GM12878 (cell line): ENCODE measurements around the gene SMCO1. TPM values are rescaled to one million over a fixed set of nuclear protein-coding genes. Genes with fewer than 3 reads are reported as not detected.
A peak's percentile ranks its signal among the peaks of the same experiment; 100 is the strongest.
"Not testable (repeated sequence)": the region's sequence is repeated elsewhere in the genome, so short reads cannot be mapped to it uniquely, and the experiment has no call there.

ENCODE experiments used
- ATAC-seq: fragments of 200-7000 bp; cut with Tn5 transposase; 3 replicates; pipeline ENCODE4 v1.9.1; 2020; ENCODE audit warnings: mild to moderate bottlenecking, moderate library complexity
- BruUV-seq: library from RNA; stranded (reverse); fragments of 400-500 nt; replicated peaks from 2 replicates; lab custom pipeline; 2021; lab: Mats Ljungman, UMichigan
- CTCF ChIA-PET: fragments of 300-600 bp; sonication (Branson Sonifier 250); formaldehyde crosslinking; extraction: SDS; loops from one replicate; lab custom pipeline; 2021; ENCODE audit warnings: inconsistent platforms; lab: Yijun Ruan, JAX
- POLR2A ChIA-PET: fragments of 350-600 bp; formaldehyde crosslinking; extraction: SDS; loops from one replicate; lab custom pipeline; 2021; ENCODE audit warnings: inconsistent platforms; lab: Charles Lee
- RAD21 ChIA-PET: fragments of 300-600 bp; sonication (Branson Sonifier 250); formaldehyde crosslinking; loops from one replicate; lab custom pipeline; 2023; ENCODE audit warnings: antibody characterized with exemption; ENCODE audit not compliant: unreplicated experiment; lab: Charles Lee
- SMC1A ChIA-PET: fragments of 300-600 bp; sonication (Branson Sonifier 250); formaldehyde crosslinking; loops from one replicate; lab custom pipeline; 2023; ENCODE audit not compliant: unreplicated experiment, uncharacterized antibody; lab: Charles Lee
- DNase-seq: peaks from one replicate; pipeline ENCODE4 v3.0.0-alpha.2; 2011; ENCODE audit warnings: low read depth, low spot score
- FAIRE-seq: peaks from 3 replicates; lab custom pipeline; 2011; peaks lifted over from hg19 to GRCh38; lab: Jason Lieb, UNC
- H2AFZ ChIP-seq: 2 replicates; pipeline ENCODE4 v1.6.0; 2011; ENCODE audit warnings: low read depth, low read length, control low read depth; ENCODE audit not compliant: control insufficient read depth
- H3K27ac ChIP-seq: 2 replicates; pipeline ENCODE4 v1.5.1; 2011; ENCODE audit warnings: control low read depth; ENCODE audit not compliant: control insufficient read depth, insufficient read depth
- H3K27me3 ChIP-seq, 2 experiments: replicated peaks in 1 of 2; 2 replicates each; pipeline versions ENCODE4 v1.6.0 to v1.6.1; 2011; ENCODE audit warnings: low read length in 1 of 2; ENCODE audit not compliant: control insufficient read depth in 2 of 2, insufficient read depth in 2 of 2
- H3K36me3 ChIP-seq, 2 experiments: 2 replicates each; pipeline ENCODE4 v1.5.1; 2011; ENCODE audit warnings: low read length in 1 of 2; ENCODE audit not compliant: control insufficient read depth in 2 of 2, insufficient read depth in 2 of 2
- H3K4me1 ChIP-seq: 2 replicates; pipeline ENCODE4 v1.6.1; 2011; ENCODE audit warnings: mild to moderate bottlenecking, low read length, moderate library complexity, mixed read lengths; ENCODE audit not compliant: control insufficient read depth, insufficient read depth
- H3K4me2 ChIP-seq: 2 replicates; pipeline ENCODE4 v1.6.0; 2011; ENCODE audit warnings: control low read depth; ENCODE audit not compliant: control insufficient read depth, insufficient read depth
- H3K4me3 ChIP-seq: fragments of 200-600 bp; sonication (generic); 2 replicates; pipeline ENCODE4 v1.5.1; 2016
- H3K79me2 ChIP-seq: 2 replicates; pipeline ENCODE4 v1.6.0; 2011; ENCODE audit warnings: low read length; ENCODE audit not compliant: control insufficient read depth, insufficient read depth
- H3K9ac ChIP-seq: 2 replicates; pipeline ENCODE4 v1.8.0; 2011; ENCODE audit warnings: low read length, control low read depth, mixed read lengths; ENCODE audit not compliant: control insufficient read depth, insufficient read depth
- H3K9me3 ChIP-seq: replicated peaks from 3 replicates; pipeline ENCODE4 v1.5.1; 2011; ENCODE audit warnings: mild to moderate bottlenecking, low read length; ENCODE audit not compliant: control insufficient read depth, insufficient read depth
- H4K20me1 ChIP-seq: 2 replicates; pipeline ENCODE4 v1.6.0; 2011; ENCODE audit not compliant: control insufficient read depth, insufficient read depth
- ATF2 ChIP-seq: IDR thresholded peaks from 2 replicates; pipeline ENCODE4 v1.6.1; 2012; ENCODE audit warnings: low read length, inconsistent platforms
- ATF7 ChIP-seq: fragments of 450-650 bp; IDR thresholded peaks from 2 replicates; pipeline ENCODE4 v1.6.1; 2016; ENCODE audit warnings: low read depth, mild to moderate bottlenecking
- BCL3 ChIP-seq: IDR thresholded peaks from 2 replicates; pipeline ENCODE4 v1.6.1; 2011; ENCODE audit warnings: borderline replicate concordance, low read depth, mild to moderate bottlenecking, moderate library complexity, low read length; ENCODE audit not compliant: insufficient read depth, poor library complexity, severe bottlenecking
- EED ChIP-seq: sonication (generic); IDR thresholded peaks from 2 replicates; pipeline ENCODE4 v1.6.1; 2016; ENCODE audit warnings: antibody characterized with exemption, low read depth
- FOXM1 ChIP-seq: IDR thresholded peaks from 2 replicates; pipeline ENCODE4 v1.6.1; 2012; ENCODE audit warnings: low read depth, mild to moderate bottlenecking, inconsistent platforms, low read length, moderate library complexity
- HDGF ChIP-seq: fragments of 450-650 bp; IDR thresholded peaks from 2 replicates; pipeline ENCODE4 v1.6.1; 2016; ENCODE audit warnings: antibody characterized with exemption
- MLLT1 ChIP-seq: fragments of 450-650 bp; IDR thresholded peaks from 2 replicates; pipeline ENCODE4 v1.6.1; 2016; ENCODE audit warnings: mild to moderate bottlenecking
- NBN ChIP-seq: fragments of 450-650 bp; IDR thresholded peaks from 2 replicates; pipeline ENCODE4 v1.6.1; 2016
- NFIC ChIP-seq: IDR thresholded peaks from 2 replicates; pipeline ENCODE4 v1.6.1; 2012; ENCODE audit warnings: low read depth, mild to moderate bottlenecking, inconsistent platforms, low read length, moderate library complexity
- PML ChIP-seq: IDR thresholded peaks from 2 replicates; pipeline ENCODE4 v1.6.1; 2012; ENCODE audit warnings: low read length, inconsistent platforms
- RELB ChIP-seq: fragments of 450-650 bp; IDR thresholded peaks from 2 replicates; pipeline ENCODE4 v1.6.1; 2017; ENCODE audit warnings: low read depth, mild to moderate bottlenecking, moderate library complexity
- SMAD1 ChIP-seq: fragments of 450-650 bp; IDR thresholded peaks from 2 replicates; pipeline ENCODE4 v1.6.1; 2018; ENCODE audit warnings: mild to moderate bottlenecking, low read depth; ENCODE audit not compliant: partially characterized antibody
- WGBS: methylation state at CpG from one replicate; pipeline ENCODE4 v1.1.6; 2016; ENCODE audit warnings: low lambda C conversion rate; ENCODE audit not compliant: insufficient replicate concordance, insufficient coverage; ENCODE audit errors: missing lambda C conversion rate; 5-methylcytosine and 5-hydroxymethylcytosine counted together
- in situ Hi-C: fragments of 300-500 bp; cut with MboI; formaldehyde crosslinking; loops from 9 replicates; pipeline ENCODE4 v1.14.3; 2018; ENCODE audit warnings: mixed read lengths
- intact Hi-C: fragments of 100-400 bp; cut with micrococcal nuclease; formaldehyde crosslinking; loops from one replicate; pipeline ENCODE4 v1.14.2; 2022; ENCODE audit not compliant: unreplicated experiment
- polyA plus RNA-seq, 11 experiments: library from polyadenylated mRNA; depleted of rRNA in 4 of 11; unstranded in 6 of 11; stranded (reverse) in 5 of 11; fragments of >200 nt; fragmentation: Nextera tagmentation in 4 of 11; fragmentation: Illumina TruSeq in 1 of 11; extraction: Ambion mirVana in 4 of 11; extraction: Trizol in 1 of 11; gene quantifications; 1 replicate in 1 of 11; 2 replicates in 10 of 11; pipeline versions ENCODE4 v1.2.1 to v1.2.3, GENCODE V29; 2011 to 2016; ENCODE audit warnings: inconsistent platforms in 2 of 11, missing spikeins in 2 of 11, low read depth in 1 of 11
- total RNA-seq, 4 experiments: library from RNA; depleted of rRNA in 3 of 4; stranded (reverse); fragments of >200 nt in 3 of 4; fragmentation: Illumina TruSeq in 1 of 4; extraction: Trizol in 1 of 4; gene quantifications; 2 replicates each; pipeline versions ENCODE4 v1.2.1 to v1.2.3, GENCODE V29; 2013 to 2021

Gene SMCO1
- total and polyA plus RNA-seq, 10 of the 15 experiments (the other 5 are each of a cell fraction or from before 2014, with no cell fraction given) = 0.05 TPM; not detected in 9

GRCh38 chr3:196462680-196463477, 52.3 kb downstream of the SMCO1 start:
- DNase-seq = peak; percentile 97
- H3K4me1 ChIP-seq, BruUV-seq, ATAC-seq, POLR2A ChIA-PET, H3K9me3 ChIP-seq, H4K20me1 ChIP-seq, H3K27me3 ChIP-seq, H3K4me3 ChIP-seq, H3K9ac ChIP-seq, H3K4me2 ChIP-seq, in situ Hi-C loops, H3K79me2 ChIP-seq, H2AFZ ChIP-seq, H3K36me3 ChIP-seq: not testable (repeated sequence)
- intact Hi-C loops = loop anchor here (1.0 kb wide), 1 partner anchor 23 kb away; no protein-coding TSS in a partner anchor
- SMC1A ChIA-PET = interaction anchor here (1.7 kb wide), 1 partner anchor 22 kb away, joined by 11 read pairs; no protein-coding TSS in a partner anchor
- 0% methylated on average over 1 of the region's 1 CpG for WGBS
- peak; percentile 78 for FAIRE-seq
- peak overlapping the region; percentile 96 for H3K27ac ChIP-seq
- RAD21 ChIA-PET = interaction anchor here (1.2 to 3.2 kb wide), 2 partner anchors 23 to 24 kb away, joined by 3 to 24 read pairs; no protein-coding TSS in a partner anchor
- CTCF ChIA-PET = interaction anchor here (0.6 to 2.8 kb wide), 2 partner anchors 24 to 31 kb away, joined by 3 to 9 read pairs; no protein-coding TSS in a partner anchor
- TF ChIP-seq MLLT1 (peak; percentile 87), BCL3 (peak; percentile 98), NBN (peak; percentile 93), HDGF (peak; percentile 96), RELB (peak; percentile 25; the same call in 1 of the 2 replicates), SMAD1 (peak; percentile 96), NFIC (peak; percentile 63; the same call in 1 of the 2 replicates), ATF7 (peak; percentile 48), PML (peak; percentile 30; the same call in 1 of the 2 replicates), FOXM1 (peak; percentile 75), ATF2 (peak; percentile 100), EED (peak; percentile 73; the same call in 1 of the 2 replicates)
